Nephron (organoid): Measurements from ENCODE around the gene CD6.

Experiments
- H3K27ac Mint-ChIP-seq, 3 experiments: 2 replicates each; pipeline ENCODE4 v1.8.0; 2020; ENCODE audit warnings: mixed read lengths in 3 of 3, mild to moderate bottlenecking in 2 of 3, moderate library complexity in 1 of 3
- H3K27me3 Mint-ChIP-seq: 2 replicates; pipeline ENCODE4 v1.8.0; 2021; ENCODE audit warnings: low read depth, mild to moderate bottlenecking, moderate library complexity, mixed read lengths
- H3K36me3 Mint-ChIP-seq: 2 replicates; pipeline ENCODE4 v1.8.0; 2020; ENCODE audit warnings: low read depth, mixed read lengths
- H3K4me1 Mint-ChIP-seq: 2 replicates; pipeline ENCODE4 v1.8.0; 2020; ENCODE audit warnings: mixed read lengths
- H3K4me3 Mint-ChIP-seq, 3 experiments: 2 replicates each; pipeline ENCODE4 v1.8.0; 2020; ENCODE audit warnings: mild to moderate bottlenecking in 3 of 3, mixed read lengths in 3 of 3, moderate library complexity in 2 of 3
- H3K9me3 Mint-ChIP-seq: 2 replicates; pipeline ENCODE4 v1.8.0; 2020; ENCODE audit warnings: mixed read lengths
- TF ChIP-seq, protein P1 (sequence below), 3 experiments: fragments of 200-600 bp; sonication (generic); IDR thresholded peaks; one replicate each; pipeline ENCODE4 v1.5.0; 2021; ENCODE audit warnings: antibody characterized with exemption in 3 of 3; ENCODE audit not compliant: unreplicated experiment in 3 of 3

CD6 gene

DNA sequence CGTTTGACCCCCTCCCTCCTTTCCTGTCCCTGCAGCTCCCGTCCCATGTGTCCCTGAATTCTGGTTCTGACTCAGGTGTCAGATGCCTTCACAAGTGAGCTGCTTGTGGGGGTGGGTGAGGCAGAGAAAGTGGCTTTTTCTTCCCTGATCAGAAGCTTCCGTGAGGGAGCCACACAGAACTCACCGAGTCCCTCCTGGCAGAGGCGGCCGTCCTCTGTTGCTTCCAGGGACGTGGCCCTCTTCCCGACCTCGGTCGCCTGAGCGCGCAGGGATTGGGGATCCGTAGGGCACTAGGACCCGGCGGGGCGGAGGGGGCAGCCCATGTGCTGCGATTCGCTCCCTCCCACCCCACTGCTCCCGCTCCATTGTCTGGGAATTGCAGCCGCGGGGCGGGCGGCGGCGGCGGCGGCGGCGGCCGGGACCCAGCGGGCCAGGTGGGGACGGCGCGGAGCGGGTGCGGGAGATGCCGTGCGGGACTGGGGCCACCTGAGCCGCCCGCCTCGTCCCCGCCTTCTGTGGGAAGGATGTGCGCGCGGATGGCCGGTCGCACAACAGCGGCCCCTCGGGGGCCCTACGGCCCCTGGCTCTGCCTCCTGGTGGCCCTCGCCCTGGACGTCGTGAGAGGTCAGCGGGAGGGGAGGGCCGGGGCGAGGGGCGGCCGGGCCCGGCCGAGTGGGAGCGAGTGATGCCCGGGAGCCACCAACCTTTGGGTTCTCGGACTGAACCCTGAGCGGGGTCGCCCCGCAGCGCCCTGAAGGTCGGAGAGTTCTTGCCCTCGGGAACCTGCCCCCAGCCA, 47.2 kb upstream of the CD6 start, which contains the start of gene TMEM132A:
TSS of gene TMEM132A (plus strand) at position 351 of the 796 bp plus-strand sequence. CDS start at position 525, 174 bp downstream.
- H3K4me3 Mint-ChIP-seq: peak within 1 kb of the TSS; percentile 93 to 94 (median 93)
- peaks cover 8% of the 10 kb centered on the region for H3K27me3 Mint-ChIP-seq
- H3K4me1 Mint-ChIP-seq: peaks cover 51% of the 10 kb centered on the region

DNA sequence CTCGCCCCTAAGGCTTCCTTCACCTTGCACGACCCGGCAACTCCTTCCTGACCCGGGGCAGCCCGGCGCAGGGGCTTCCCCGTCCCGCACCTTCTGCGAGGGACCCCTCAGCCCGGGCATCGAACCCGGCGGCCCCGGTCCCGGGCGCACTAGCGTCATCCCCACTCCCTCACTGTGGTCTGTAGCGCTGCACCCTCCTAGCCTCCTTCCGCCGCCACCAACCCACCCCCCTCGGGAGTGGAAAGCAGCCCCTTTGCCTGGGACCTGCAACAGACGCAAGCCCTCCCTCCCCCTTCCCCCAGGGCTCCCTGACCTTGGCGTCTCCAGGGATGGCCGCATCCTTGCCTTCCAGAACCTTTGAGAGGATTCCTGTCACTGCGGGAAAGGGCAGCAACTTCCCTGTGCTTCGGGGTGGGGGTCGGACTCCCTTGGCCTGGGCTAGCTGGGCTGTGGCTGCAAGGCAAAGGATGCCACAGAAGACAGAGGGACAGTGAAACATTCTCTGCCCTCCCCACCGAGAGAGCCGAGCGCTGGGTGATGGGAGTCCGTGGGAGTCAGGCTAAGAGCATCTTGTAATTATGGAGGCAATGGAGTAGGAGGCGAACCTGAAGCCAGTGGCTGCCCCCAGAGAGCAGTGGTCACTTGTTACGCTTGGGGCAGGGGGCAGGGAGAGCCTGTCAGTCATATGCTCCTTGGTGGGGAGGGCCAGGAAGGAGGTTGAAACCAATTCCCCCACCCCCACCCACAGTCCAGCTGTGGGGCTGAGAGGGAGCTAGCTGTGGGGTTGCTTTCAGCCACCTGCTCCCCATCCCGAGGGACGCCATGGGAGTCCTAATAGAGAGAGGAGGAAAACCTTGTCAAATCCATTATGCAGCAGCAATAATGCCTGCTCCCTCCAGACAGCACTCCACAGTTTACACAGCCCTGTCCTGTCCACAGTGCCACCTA, 46.3 kb upstream of the CD6 start:
- Mint-ChIP-seq H3K4me1 (peaks cover 42% of the 10 kb centered on the region), H3K27me3 (peaks cover 8% of the 10 kb centered on the region), H3K27ac (peak overlapping the region in 1 of 3 experiments; percentile 46), H3K9me3 (no peaks in the 10 kb centered on the region), H3K4me3 (peak overlapping the region; percentile 93 to 94 (median 93)), H3K36me3 (peaks cover 51% of the 10 kb centered on the region)
- TF ChIP-seq, protein P1, sequence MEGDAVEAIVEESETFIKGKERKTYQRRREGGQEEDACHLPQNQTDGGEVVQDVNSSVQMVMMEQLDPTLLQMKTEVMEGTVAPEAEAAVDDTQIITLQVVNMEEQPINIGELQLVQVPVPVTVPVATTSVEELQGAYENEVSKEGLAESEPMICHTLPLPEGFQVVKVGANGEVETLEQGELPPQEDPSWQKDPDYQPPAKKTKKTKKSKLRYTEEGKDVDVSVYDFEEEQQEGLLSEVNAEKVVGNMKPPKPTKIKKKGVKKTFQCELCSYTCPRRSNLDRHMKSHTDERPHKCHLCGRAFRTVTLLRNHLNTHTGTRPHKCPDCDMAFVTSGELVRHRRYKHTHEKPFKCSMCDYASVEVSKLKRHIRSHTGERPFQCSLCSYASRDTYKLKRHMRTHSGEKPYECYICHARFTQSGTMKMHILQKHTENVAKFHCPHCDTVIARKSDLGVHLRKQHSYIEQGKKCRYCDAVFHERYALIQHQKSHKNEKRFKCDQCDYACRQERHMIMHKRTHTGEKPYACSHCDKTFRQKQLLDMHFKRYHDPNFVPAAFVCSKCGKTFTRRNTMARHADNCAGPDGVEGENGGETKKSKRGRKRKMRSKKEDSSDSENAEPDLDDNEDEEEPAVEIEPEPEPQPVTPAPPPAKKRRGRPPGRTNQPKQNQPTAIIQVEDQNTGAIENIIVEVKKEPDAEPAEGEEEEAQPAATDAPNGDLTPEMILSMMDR (IDR thresholded peaks at IDR 0.05; ENCODE audit: unreplicated experiment in 3 of 3): no peak

More for the DNA sequence above, 47.2 kb upstream of the CD6 start, which contains the start of gene TMEM132A:
- no peaks in the 10 kb centered on the region for H3K9me3 Mint-ChIP-seq
- H3K27ac Mint-ChIP-seq: peak within 1 kb of the TSS in 2 of 3 experiments; percentile 34 to 46
- TF ChIP-seq, protein P1 (IDR thresholded peaks at IDR 0.05; ENCODE audit: unreplicated experiment in 3 of 3): no peak
- peaks cover 51% of the 10 kb centered on the region for H3K36me3 Mint-ChIP-seq

DNA sequence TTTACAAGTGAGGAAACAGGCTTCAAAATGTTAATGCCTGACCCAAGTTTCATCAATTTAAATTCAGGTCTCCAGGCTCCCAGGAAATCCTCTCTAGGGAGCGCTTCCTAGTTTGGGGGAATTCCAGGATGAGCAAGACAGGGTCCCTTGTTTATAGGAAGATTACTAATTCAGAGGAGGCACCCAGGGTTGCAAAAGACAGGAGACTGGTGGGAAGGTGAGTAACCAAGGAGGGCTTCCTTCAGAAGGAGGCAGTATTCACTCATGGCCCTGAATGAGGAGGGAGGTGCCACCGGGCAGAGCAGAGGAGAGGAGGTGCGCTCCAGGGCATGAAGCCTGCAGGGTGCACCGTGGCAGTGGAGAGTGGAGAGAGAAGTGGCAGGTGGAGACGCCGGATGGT, 45.6 kb upstream of the CD6 start:
- peaks cover 35% of the 10 kb centered on the region for H3K4me1 Mint-ChIP-seq
- no peaks in the 10 kb centered on the region for H3K9me3 Mint-ChIP-seq
- H3K27me3 Mint-ChIP-seq: peaks cover 8% of the 10 kb centered on the region
- TF ChIP-seq, protein P1 (IDR thresholded peaks at IDR 0.05; ENCODE audit: unreplicated experiment in 3 of 3): no peak
- H3K27ac Mint-ChIP-seq: no peak overlapping the region
- H3K36me3 Mint-ChIP-seq: peaks cover 48% of the 10 kb centered on the region
- peak overlapping the region; percentile 93 to 94 (median 93) for H3K4me3 Mint-ChIP-seq

DNA sequence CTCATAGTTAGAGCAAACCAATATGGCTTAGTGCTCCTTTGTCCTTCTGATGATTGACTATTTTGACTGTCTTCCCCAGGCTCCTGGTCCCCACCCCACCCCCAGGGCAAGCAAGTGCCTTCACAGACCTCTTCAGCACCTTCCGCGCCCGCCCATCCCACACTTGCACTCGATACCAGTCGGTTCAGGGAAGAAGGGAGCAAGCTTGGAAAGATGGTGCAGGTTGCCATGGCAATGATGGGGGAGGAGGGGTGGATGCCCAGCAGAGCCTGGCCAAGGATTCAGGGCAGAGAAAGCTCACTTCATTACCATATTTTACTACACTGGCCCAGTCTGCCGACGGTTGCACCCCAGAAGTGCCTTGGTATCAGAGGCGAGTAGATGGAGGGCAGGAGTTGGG, 45.0 kb upstream of the CD6 start:
- peaks cover 49% of the 10 kb centered on the region for H3K36me3 Mint-ChIP-seq
- no peak overlapping the region for H3K27ac Mint-ChIP-seq
- no peaks in the 10 kb centered on the region for H3K9me3 Mint-ChIP-seq
- H3K4me3 Mint-ChIP-seq: peak overlapping the region; percentile 93 to 94 (median 93)
- peaks cover 35% of the 10 kb centered on the region for H3K4me1 Mint-ChIP-seq
- peaks cover 8% of the 10 kb centered on the region for H3K27me3 Mint-ChIP-seq
- TF ChIP-seq, protein P1 (IDR thresholded peaks at IDR 0.05; ENCODE audit: unreplicated experiment in 3 of 3): no peak

DNA sequence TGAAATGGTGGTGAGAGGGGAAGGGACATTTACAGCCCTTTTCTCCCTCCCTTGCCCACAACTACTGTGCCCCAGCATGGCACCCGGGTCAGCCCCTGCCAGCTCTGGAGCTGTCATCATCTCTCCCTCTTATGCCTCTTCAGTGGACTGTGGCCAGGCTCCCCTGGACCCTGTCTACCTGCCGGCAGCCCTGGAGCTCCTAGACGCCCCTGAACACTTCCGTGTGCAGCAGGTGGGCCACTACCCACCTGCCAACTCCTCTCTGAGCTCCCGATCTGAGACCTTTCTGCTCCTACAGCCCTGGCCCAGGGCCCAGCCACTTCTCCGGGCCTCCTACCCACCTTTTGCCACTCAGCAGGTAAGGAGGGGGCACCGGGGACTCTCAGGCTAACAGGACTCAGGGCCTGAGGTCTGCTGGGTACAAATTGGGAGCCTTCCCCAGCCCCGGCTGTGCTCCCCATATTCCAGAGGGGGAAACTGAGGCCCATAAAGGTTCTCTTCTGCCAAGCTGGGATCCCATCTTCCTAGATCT, 44.4 kb upstream of the CD6 start:
- Mint-ChIP-seq H3K36me3 (peaks cover 47% of the 10 kb centered on the region), H3K9me3 (no peaks in the 10 kb centered on the region), H3K27ac (no peak overlapping the region), H3K4me3 (peak overlapping the region; percentile 64 to 94 (median 74)), H3K4me1 (peaks cover 31% of the 10 kb centered on the region), H3K27me3 (peaks cover 8% of the 10 kb centered on the region)
- TF ChIP-seq, protein P1 (IDR thresholded peaks at IDR 0.05; ENCODE audit: unreplicated experiment in 3 of 3): no peak
